Stimulated activated CD8-positive, alpha-beta memory T cell treated with anti-CD3 and anti-CD28 coated beads, Interleukin-12 subunit alpha, Interleukin-12 subunit beta, amount 100 ng/mL, for 4 hours (primary cell): ENCODE measurements around the gene TNFRSF4.
"Not testable (repeated sequence)": the region's sequence is repeated elsewhere in the genome, so short reads cannot be mapped to it uniquely, and the experiment has no call there.

Experiments used
- DNase-seq: peaks from one replicate; pipeline ENCODE4 v3.0.0-alpha.2; 2020; ENCODE audit warnings: low read depth

TNFRSF4 gene

GRCh38 chr1:1182491-1183220, 31.3 kb downstream of the TNFRSF4 start:
- no peak for DNase-seq

- DNase-seq = no peak
These were observed 32.0 kb downstream of the TNFRSF4 start for GRCh38 chr1:1181938-1182410.

GRCh38 chr1:1181129-1181937, 32.6 kb downstream of the TNFRSF4 start:
- no peak for DNase-seq

- no peak for DNase-seq
These were observed 33.7 kb downstream of the TNFRSF4 start for GRCh38 chr1:1179983-1180861.

- DNase-seq = no peak
These were observed 34.5 kb downstream of the TNFRSF4 start for GRCh38 chr1:1179346-1179982.

GRCh38 chr1:1178794-1179331, 35.1 kb downstream of the TNFRSF4 start:
- no peak for DNase-seq

GRCh38 chr1:1177452-1178206, 36.3 kb downstream of the TNFRSF4 start:
- no peak for DNase-seq

GRCh38 chr1:1176931-1177330, 37.0 kb downstream of the TNFRSF4 start:
- DNase-seq = no peak

GRCh38 chr1:1176063-1176761, 37.7 kb downstream of the TNFRSF4 start:
- DNase-seq = not testable (repeated sequence)

- no peak for DNase-seq
These were observed 38.5 kb downstream of the TNFRSF4 start for GRCh38 chr1:1175221-1176062.

- DNase-seq = no peak
These were observed 40.0 kb downstream of the TNFRSF4 start, which contains the start of gene TTLL10 for GRCh38 chr1:1173793-1174415. TTLL10 (plus strand) TSS chr1:1173880; CDS start chr1:1179216, 5,336 bp downstream.

GRCh38 chr1:1173061-1173792, 40.7 kb downstream of the TNFRSF4 start:
- no peak for DNase-seq

- DNase-seq = no peak
These were observed 42.2 kb downstream of the TNFRSF4 start for GRCh38 chr1:1171546-1172340.

GRCh38 chr1:1171161-1171545, 42.8 kb downstream of the TNFRSF4 start:
- no peak for DNase-seq

GRCh38 chr1:1170215-1171091, 43.5 kb downstream of the TNFRSF4 start:
- no peak for DNase-seq
